ENCODE measurements around the gene RASSF7.
"Not testable (repeated sequence)": the region's sequence is repeated elsewhere in the genome, so short reads cannot be mapped to it uniquely, and the experiment has no call there.

RASSF7 gene, protein sequence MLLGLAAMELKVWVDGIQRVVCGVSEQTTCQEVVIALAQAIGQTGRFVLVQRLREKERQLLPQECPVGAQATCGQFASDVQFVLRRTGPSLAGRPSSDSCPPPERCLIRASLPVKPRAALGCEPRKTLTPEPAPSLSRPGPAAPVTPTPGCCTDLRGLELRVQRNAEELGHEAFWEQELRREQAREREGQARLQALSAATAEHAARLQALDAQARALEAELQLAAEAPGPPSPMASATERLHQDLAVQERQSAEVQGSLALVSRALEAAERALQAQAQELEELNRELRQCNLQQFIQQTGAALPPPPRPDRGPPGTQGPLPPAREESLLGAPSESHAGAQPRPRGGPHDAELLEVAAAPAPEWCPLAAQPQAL

DNA sequence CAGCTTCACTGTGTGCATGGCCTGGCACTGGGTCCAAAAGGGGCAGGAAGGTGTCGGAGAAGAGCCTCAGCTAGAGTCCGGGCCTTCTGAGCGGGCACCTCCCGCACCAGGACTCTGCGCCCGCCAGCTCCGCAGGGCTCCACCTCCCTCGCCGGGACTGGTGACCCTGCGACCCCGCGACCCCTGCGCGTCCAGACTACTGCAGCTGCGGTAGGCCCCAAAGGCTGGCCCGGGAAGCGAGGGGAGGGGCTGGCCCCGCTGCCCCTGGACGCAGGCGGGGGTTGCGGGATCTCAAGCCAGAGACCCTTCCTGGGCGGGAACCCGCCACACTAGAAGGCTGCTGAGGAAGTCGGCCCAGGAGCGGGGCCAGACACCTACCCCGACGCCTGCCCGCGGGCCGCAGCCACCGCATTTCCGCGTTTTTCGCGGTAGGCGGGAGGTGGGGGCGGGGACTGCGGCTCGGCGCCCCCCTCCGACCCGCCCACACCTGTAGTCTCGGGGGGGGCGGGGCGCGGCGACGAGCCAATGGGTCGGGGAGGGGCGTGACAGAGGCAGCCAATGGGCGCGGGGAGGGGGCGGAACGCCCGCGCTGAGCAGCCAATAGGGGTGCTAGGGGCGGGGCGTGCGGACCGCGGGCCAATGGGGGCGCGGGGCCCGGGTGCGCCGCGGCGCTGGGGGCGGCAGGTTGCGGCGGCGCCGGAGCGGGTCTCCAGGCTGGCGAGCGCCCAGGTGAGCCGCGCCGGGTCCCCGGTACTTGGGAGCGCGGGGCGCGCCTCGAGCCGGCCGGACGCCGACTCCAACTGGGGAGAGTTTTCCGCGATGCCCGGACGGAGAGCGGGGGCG, at the start of gene RASSF7, which contains the start of gene LMNTD2:
Gene RASSF7, plus strand, starts transcription at position 666 of the 843 bp plus-strand sequence. CDS start 799 bp downstream, outside the sequence.
Gene LMNTD2, minus strand, starts transcription at position 434 of the 843 bp plus-strand sequence. Its CDS starts 22 bp downstream, at position 412.
- no peak for DNase-seq (ENCODE audit: low read depth, low spot score)

DNA sequence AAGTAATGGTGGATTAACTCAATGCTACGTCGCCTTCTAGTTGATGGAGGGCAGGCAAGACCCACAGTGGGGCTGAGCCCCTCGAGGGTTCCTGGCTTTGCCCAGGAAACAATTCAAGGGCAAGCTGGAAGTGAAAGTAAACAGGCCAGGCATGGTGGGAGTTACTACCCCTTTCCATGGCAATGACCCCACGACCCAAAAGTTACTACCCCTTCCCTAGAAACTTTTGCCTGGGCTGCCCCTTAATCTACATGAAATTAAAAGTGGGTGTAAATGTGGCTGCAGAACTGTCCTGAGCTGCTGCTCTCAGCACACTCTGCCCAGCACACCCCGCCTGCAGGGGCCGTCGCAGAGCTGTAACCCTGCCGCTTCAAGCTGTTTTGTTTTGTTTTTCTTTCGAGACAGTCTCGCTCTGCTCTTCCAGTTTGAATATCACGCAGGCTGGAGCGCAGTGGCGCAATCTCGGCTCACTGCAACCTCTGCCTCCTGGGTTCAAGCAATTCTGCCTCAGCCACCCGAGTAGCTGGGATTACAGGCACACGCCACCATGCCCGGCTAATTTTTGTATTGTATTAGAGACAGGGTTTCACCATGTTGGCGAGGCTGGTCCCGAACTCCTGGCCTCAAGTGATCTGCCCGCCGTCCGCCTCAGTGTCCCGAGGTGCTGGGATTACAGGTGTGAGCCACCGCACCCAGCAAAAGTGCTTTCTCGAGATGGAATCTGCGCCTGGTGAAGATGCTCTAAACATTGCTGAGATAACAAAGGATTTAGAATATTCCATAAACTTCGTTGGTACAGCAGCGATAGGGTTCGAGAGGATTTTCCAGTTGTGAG, 47.8 kb upstream of the RASSF7 start:
- DNase-seq (ENCODE audit: low read depth, low spot score): no peak

DNA sequence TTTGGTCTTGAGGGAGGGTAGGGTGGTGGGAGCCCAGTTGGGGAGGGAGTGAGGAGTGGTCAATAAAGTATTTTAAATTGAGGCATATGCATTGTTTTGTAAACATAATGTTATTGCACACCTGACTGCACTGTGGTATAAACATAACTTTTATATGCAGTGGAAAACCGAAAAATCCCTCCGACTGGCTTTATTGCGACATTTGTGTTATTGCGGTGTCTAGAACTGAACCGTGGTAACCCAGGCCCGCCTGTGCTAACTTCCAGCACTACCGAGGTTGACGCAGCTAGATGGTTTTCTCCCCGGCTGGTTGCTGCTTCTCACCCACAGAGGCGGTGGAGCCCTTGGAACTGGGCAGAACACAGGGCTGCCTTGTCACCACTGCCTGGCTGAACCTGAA, 46.2 kb upstream of the RASSF7 start:
- DNase-seq (ENCODE audit: low read depth, low spot score): no peak

DNA sequence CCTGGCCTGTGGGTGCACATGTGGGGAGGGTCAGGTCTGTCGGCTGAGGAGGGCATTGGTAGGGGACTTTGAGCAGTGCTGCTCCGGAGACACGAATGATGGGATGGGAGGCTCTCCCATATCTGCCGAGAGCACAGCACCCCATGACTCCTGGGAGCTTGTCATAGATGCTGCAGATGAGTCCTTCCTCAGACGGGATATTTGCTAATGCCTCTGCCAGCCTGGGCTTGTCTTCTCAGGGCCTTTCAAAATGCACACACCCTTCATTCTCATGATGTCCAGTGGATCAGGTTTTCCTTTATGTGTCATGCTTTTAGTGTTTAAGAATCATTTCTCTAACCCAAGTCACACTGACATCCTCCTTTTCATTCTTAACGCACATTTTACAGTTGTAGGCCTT, 45.6 kb upstream of the RASSF7 start:
- DNase-seq (ENCODE audit: low read depth, low spot score): no peak

DNA sequence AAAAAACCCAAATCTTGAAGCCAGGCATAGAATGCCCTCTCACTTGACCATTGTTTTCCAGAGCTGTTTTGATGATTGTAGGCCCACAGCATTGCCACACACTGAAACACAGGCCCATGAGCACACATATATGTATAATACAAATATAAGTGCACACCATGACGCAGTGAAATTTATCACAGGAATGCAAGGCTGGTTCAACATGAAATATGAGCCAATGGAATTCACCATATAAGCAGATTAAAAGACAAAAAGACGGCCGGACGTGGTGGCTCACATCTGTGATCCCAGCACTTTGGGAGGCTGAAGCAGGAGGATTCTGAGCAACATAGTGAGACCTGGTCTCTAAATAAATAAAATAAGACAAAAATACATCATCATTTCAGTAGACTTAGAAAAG, 44.4 kb upstream of the RASSF7 start:
- DNase-seq (ENCODE audit: low read depth, low spot score): no peak

DNA sequence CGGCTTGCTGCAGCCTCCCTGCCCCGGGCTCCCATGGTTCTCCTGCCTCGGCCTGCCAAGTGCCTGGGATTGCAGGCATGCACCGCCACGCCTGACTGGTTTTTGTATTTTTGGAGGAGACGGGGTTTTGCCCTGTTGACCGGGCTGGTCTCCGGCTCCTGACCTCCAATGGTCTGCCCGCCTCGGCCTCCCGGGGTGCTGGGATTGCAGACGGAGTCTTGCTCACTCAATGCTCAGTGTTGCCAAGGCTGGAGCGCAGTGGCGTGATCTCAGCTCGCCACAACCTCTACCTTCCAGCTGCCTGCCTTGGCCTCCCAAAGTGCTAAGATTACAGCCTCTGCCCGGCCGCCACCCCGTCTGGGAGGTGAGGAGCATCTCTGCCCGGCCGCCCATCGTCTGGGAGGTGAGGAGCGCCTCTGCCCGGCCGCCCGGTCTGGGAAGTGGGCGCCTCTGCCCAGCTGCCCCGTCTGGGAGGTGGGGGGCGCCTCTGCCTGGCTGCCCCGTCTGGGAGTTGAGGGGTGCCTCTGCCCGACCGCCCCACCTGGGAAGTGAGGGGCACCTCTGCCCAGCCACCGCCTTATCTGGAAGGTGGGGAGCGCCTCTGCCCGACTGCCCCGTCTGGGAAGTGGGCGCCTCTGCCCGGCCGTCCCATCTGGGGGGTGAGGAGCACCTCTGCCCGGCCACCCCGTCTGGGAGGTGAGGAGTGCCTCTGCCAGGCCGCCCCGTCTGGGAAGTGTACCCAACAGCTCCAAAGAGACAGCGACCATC, 43.7 kb upstream of the RASSF7 start:
- not testable (repeated sequence) for DNase-seq (ENCODE audit: low read depth, low spot score)

DNA sequence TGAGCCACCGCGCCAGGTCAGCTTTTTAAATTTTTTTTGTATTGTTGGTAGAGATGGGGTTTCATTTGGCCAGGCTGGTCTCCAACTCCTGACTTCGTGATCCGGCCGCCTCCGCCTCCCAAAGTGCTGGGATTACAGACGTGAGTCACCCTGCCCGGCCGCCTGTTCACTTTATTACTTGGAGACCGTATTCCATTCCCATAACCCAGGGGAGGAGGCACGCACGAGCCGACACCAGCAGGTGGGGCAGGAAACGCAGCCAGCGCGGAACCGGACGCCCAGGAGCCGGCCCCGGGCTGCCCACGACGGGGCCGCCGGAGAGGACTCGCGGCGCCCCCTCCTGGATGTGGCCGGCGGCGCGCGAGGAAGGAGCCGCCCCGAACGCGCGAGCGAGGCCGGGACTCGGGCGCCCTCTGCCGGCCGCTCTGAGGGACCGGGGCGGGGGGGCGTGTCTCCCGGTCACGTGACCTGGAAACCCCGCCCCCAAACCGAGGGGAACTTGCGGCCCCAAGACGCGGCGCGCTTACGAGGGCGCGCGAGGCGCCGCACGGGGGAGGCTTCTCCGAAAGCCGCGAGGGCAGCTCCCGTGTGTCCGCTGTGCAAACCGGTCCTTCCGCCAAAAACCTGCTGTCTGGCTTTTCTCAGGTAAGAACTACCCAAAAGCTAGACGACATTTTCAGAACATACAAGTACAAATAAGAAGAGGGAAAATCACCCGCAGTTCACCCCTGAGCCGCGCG, 42.1 kb upstream of the RASSF7 start:
- no peak for DNase-seq (ENCODE audit: low read depth, low spot score)

DNA sequence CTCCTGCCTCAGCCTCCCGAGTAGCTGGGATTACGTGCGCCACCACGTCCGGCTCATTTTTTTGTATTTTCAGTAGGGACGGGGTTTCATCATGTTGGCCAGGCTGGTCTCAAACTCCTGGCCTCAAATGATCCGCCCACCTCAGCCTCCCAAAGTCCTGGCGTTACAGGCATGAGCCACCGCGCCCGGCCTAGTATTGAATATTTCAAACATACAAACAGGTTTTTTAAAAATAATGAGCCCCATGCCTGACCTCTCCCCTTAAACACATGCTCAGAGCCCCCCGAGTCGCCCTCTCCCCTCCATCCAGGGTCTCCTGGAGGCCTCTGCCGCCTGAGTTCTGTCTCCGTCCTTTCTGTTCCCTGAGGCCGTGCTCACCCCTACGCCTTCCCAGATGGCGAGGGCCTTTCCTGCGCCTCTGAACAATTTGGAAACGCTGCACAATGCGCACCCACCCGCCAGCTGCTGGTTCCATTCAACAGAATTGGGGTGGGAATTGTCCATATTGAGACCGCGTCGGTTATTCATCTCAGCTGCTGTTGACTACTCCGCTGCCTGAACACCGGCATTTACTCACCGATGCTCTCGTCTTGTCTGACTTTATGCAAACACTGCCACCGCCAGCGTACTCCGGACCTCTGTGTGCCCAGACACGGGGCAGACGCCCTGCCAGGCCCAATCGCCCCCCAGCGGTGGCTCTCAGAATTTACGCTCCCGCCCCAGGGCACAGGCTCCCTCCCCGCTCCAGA, 40.2 kb upstream of the RASSF7 start:
- no peak for DNase-seq (ENCODE audit: low read depth, low spot score)

DNA sequence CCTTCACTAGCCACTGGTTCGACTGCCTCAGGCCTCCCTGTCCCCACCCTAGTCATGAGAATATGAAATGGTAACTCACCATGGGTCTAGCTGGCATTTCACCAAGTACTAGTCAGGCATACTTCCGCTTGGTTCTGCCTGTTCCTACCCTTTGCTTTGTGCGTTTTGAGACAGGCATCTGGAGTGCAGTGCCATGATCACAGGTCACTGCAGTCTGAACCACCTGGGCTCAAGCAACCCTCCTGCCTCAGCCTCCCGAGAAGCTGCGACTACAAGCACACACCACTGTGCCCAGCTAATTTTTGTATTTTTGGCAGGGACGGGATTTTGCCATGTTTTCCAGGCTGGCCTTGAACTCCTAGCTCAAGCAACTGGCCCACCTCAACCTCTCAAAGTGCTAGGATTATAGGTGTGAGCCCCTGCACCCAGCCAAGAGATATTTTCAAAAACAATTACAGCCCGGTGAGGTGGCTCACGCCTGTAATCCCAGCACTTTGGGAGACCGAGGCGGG, 39.5 kb upstream of the RASSF7 start:
- no peak for DNase-seq (ENCODE audit: low read depth, low spot score)

DNA sequence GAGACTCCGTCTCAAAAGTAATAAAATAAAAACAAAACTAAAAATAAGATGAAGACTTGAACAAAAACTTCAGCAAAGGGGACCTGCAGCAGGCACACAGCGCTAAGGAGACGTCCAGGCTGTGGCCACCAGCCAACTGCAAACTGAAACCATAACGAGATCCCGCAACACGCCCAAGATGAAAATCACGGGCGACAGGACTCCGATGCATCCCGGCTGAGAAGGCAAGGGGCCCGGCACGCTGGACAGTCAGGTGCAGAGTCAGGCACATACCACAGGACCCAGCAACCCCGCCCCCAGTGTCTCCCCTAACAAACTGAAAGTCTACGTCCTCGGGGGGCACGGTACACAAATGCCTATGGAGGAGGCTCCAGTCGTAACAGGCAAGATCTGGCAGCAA, 34.6 kb upstream of the RASSF7 start:
- DNase-seq (ENCODE audit: low read depth, low spot score): no peak

DNA sequence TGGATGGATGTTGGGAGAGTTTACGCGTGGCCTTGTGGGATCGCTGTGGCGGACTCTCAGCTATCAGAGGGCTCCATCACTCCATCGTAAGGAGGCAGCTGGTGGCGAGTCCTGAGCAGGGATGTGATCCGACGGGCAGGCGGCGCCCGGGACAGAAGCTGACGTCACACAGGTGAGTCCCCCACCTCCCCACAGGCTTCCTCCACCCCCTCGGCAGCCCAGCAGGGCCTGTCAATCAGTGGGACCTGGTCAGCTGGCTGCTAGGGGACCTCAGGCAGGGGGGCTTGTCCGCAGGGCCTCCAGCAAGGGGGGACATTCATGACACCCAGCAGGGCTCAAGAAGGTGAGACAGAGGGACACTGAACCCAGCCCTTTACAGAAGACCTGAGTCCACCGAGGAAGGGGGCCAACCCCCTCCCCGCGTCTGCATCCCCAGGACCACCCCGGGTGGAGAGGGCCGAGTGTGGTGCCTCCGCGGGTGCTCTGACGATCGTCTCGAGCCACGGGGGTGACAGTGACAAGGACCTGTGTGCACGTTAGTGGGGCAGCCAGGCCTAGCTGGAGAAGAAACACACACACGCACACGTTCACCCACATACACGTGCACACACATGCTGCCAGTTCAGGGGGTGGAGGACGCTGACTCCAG, 32.5 kb upstream of the RASSF7 start:
- DNase-seq (ENCODE audit: low read depth, low spot score): no peak

DNA sequence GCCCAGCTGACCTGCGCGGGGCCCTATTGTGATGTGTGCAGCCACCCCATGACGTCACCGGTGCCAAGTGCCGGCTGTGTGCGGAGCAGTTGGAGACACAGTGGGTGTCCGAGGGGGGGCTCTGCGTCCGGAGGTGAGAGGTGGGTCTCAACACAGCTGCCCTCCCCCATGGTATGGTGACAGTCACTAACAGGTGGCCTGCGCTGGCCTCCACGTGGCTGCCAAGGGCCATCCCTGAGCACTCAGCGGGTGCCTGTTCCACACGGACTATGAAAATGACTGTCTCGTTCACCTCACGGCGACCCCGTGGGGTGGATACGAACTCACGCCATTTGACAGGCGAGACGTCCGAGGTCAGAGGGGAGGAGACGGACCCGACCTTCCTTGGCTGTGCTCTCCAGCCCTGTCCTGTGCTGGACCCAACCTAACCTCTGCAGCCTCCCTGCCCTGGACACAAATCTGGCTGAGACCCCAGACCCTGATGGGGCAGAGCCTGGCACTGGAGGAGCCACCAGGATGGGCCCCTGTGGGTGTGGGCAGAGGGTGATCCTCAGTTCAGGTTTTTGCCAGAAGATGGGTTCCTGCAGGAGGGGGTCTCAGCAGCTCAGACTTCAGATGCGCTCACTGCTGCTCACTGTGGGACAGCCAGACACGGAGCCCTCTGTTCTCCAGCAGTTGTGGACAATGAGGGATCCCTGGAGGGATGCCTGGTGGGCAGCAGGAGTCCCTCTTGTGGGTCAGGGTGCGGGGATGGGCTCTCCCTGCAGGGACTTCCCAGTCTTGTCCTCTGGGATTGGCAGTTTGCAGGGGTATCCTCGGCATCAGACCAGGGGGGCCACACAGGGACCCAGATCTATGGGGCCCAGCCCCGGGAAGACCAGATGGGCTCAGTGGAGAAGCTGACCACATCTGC, 31.7 kb upstream of the RASSF7 start:
- no peak for DNase-seq (ENCODE audit: low read depth, low spot score)

DNA sequence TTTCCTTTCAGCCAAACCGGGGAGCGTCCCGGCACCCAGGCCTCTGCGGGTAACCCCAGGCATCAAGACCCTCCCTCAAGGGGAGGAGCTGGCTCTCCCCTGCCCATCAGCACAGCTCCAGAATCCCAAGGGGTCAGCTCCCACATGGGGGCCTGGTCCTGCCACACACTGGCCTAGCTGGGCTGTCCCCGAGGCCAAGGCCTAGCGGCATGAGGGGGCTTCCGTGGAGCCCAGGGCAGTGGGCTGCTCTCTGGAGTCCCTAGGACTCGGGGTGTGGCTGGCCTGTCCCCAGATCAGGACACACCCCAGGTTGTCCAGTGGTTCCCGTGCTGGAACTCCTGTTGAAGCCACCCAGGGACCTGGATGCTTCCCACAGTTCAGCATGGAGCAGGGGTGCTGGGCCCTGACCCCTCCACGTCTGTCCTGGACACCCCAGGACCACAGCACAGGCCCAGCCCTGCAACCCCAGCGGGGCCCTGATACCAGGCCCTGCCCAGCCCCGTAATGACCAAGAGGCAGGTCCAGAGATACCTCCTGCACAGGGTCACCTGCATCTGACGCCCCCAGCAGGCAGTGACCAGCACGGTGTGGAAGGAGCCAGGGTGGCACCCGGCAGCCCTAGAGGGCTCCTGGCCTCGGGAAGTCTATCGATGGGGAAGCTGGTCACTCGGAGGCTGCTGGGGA, 30.9 kb upstream of the RASSF7 start:
- no peak for DNase-seq (ENCODE audit: low read depth, low spot score)

DNA sequence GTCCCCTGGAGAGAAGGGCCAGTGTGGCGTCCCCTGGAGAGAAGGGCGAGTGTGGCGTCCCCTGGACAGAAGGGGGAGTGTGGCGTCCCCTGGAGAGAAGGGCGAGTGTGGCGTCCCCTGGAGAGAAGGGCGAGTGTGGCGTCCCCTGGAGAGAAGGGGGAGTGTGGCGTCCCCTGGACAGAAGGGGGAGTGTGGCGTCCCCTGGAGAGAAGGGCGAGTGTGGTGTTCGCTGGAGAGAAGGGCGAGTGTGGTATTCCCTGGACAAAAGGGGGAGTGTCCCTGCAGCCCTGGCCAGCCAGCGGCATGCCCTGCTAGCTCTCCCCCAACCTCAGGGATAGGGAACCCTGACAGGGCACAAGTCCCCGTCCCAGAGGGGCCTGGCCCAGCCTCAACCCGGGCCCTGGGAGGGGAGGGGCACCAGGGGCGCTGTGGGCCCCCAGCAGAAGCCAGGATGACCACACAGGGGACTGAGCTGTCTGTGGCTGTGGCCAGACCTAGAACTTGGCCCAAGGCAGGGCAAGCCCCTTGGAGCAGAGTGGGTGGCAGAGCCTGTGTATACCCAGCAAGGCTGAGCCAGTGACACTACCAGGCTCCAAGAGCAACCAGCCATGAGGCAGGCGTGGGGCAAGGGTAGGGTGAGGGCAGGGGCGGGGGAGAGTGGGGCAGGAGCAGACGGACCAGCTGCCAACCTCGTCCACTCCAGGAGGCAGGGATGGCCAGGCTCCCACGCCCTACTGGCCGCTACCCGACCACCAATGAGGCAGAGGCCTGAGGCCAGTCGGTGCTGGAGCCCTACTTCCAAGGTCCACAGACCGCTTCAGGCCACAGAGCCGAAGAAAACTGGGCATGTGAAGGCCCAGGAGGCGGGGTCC, 29.6 kb upstream of the RASSF7 start:
- no peak for DNase-seq (ENCODE audit: low read depth, low spot score)

DNA sequence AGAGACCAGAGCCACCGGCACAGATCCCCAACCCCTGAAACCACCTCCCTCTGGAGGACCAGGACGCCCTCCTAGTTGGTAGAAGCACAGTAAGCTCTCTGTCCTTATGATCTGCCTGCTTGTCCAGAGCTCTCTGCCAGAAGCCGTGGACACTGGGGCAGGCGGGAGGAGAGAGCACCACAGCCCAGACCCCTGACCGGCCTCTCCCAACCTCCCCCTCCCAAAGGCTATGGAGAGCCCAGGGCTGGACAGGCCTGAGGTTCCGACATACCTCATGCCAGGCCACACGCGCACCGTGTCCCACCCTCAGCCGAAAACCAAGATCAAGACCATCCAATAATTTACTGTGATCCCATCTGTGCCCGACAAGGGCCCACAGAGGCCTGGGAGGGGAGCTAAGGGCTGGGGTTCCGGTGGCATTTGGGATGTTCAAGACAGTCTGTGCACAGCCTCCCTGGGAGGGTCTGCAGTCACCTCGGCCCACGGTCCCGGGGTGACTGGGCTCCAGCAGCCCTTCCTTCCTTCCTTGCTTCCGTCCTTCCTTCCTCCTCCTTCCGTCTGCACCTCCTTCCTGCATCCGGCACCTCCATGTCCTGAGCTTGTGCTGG, 28.7 kb upstream of the RASSF7 start:
- DNase-seq (ENCODE audit: low read depth, low spot score): no peak

DNA sequence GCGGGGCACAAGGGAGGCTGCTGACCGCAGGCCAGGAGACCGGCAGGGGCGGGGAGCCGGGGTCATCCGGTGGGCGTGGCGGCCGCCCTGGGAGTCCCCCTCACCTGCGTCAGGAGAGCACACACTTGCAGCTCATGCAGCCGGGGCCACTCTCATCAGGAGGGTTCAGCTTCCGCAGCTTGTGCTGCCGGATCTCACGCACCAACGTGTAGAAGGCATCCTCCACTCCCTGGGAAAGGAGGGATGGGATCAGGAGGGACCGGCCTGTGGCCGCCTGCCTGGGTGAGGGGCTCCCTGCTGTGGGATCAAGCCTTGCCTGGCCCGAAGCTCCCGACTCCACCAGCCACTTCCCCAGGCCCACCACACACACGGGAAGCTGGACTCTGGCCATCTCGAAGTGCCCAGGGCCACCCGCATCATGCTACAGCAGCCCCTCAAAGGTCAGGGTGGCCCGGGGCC, 28.2 kb upstream of the RASSF7 start:
- DNase-seq (ENCODE audit: low read depth, low spot score): no peak
